Measurements from ENCODE around the gene SGCA. TPM values are rescaled to one million over a fixed set of nuclear protein-coding genes. Genes with fewer than 3 reads are reported as not detected.

The SGCA gene
- total and polyA plus RNA-seq, 2 of the 13 experiments (the other 11 are each of a cell fraction or from before 2014, with no cell fraction given) = not detected

- no peak for TF ChIP-seq ZNF333 (CRISPR knock-in tag; IDR thresholded peaks at IDR 0.05; ENCODE audit: borderline replicate concordance)
- TF ChIP-seq FOXA1 (IDR thresholded peaks at IDR 0.05) = no peak
- TF ChIP-seq FOXA1 (CRISPR knock-in tag; IDR thresholded peaks at IDR 0.05) = no peak
- TF ChIP-seq ATF1 (CRISPR knock-in tag; IDR thresholded peaks at IDR 0.05) = no peak
- no peak for TF ChIP-seq NFRKB (IDR thresholded peaks at IDR 0.05)
- no peak for TF ChIP-seq DDIT3 (CRISPR knock-in tag; IDR thresholded peaks at IDR 0.05)
- no peak for TF ChIP-seq ZNF20 (CRISPR knock-in tag; IDR thresholded peaks at IDR 0.05)
- TF ChIP-seq ZNF607 (CRISPR knock-in tag; IDR thresholded peaks at IDR 0.05; ENCODE audit: borderline replicate concordance) = no peak
- no peak for TF ChIP-seq IRF1 (CRISPR knock-in tag; IDR thresholded peaks at IDR 0.05; ENCODE audit: low read depth)
- TF ChIP-seq ZNF253 (CRISPR knock-in tag; IDR thresholded peaks at IDR 0.05; ENCODE audit: borderline replicate concordance) = 0 out of 2 replicates have a peak, but pooled peaks have one; percentile 12
- TF ChIP-seq FLYWCH1 (CRISPR knock-in tag; IDR thresholded peaks at IDR 0.05) = no peak
- no peak for TF ChIP-seq ZBTB42 (CRISPR knock-in tag; IDR thresholded peaks at IDR 0.05)
- TF ChIP-seq CENPX (CRISPR knock-in tag; IDR thresholded peaks at IDR 0.05) = no peak
- no peak for TF ChIP-seq FOXA3 (CRISPR knock-in tag; IDR thresholded peaks at IDR 0.05)
- TF ChIP-seq ZNF251 (CRISPR knock-in tag; IDR thresholded peaks at IDR 0.05) = no peak
- no peak for TF ChIP-seq EED (CRISPR knock-in tag; IDR thresholded peaks at IDR 0.05)
- no peak for TF ChIP-seq ZNF557 (CRISPR knock-in tag; IDR thresholded peaks at IDR 0.05)
- no peak for TF ChIP-seq ZNF7 (CRISPR knock-in tag; IDR thresholded peaks at IDR 0.05)
- TF ChIP-seq EHMT2 (IDR thresholded peaks at IDR 0.05; ENCODE audit: borderline replicate concordance, low read depth, low read length) = no peak
- TF ChIP-seq ZBTB26 (CRISPR knock-in tag; IDR thresholded peaks at IDR 0.05; ENCODE audit: borderline replicate concordance) = no peak
- no peak for TF ChIP-seq PRMT3 (CRISPR knock-in tag; IDR thresholded peaks at IDR 0.05; ENCODE audit: borderline replicate concordance, low read depth)
- TF ChIP-seq SCMH1 (CRISPR knock-in tag; IDR thresholded peaks at IDR 0.05; ENCODE audit: borderline replicate concordance) = no peak
- TF ChIP-seq RCOR2 (CRISPR knock-in tag; IDR thresholded peaks at IDR 0.05) = no peak
- no peak for TF ChIP-seq ZNF547 (CRISPR knock-in tag; IDR thresholded peaks at IDR 0.05)
- TF ChIP-seq ZNF792 (CRISPR knock-in tag; IDR thresholded peaks at IDR 0.05) = 0 out of 2 replicates have a peak, but pooled peaks have one; percentile 8
- TF ChIP-seq ZNF747 (CRISPR knock-in tag; IDR thresholded peaks at IDR 0.05; ENCODE audit: borderline replicate concordance) = 0 out of 2 replicates have a peak, but pooled peaks have one; percentile 27
- no peak for TF ChIP-seq ZNF17 (CRISPR knock-in tag; IDR thresholded peaks at IDR 0.05)
- TF ChIP-seq REST (IDR thresholded peaks at IDR 0.05; ENCODE audit: borderline replicate concordance in 1 of 2, low read depth in 1 of 2, low read length in 2 of 2) = no peak
- no peak for TF ChIP-seq SETDB1 (CRISPR knock-in tag; IDR thresholded peaks at IDR 0.05; ENCODE audit: borderline replicate concordance)
- TF ChIP-seq ZNF3 (CRISPR knock-in tag; IDR thresholded peaks at IDR 0.05) = no peak
Measured at GRCh38 chr17:50149091-50149416, 16.8 kb upstream of the SGCA start (continued).
